Lung (tissue), 12 donors: ENCODE results near the gene RCOR3. TPM values are rescaled to one million over a fixed set of nuclear protein-coding genes. Genes with fewer than 3 reads are reported as not detected.

Experiments used
- ATAC-seq: fragments of 200-7000 bp; cut with Tn5 transposase; one replicate; pipeline ENCODE4 v1.9.1; 2020; ENCODE audit warnings: moderate number of reproducible peaks; ENCODE audit not compliant: insufficient read depth, low FRiP score
- DNase-seq, 3 donors: peaks; one replicate each; pipeline ENCODE4 v3.0.0-alpha.2; 2013 to 2017
- H3K27ac ChIP-seq, 2 donors: one replicate each; pipeline ENCODE4 v1.5.1; 2013; ENCODE audit warnings: mild to moderate bottlenecking in 2 of 2, moderate library complexity in 2 of 2, control low read depth in 1 of 2, inconsistent platforms in 1 of 2, low read depth in 1 of 2, low read length in 1 of 2
- H3K27me3 ChIP-seq, 3 donors: one replicate each; pipeline ENCODE4 v1.5.1; 2013; ENCODE audit warnings: low read length in 2 of 3; ENCODE audit not compliant: control insufficient read depth in 3 of 3, insufficient read depth in 3 of 3
- H3K36me3 ChIP-seq, 4 donors: one replicate each; pipeline ENCODE4 v1.5.1; 2013; ENCODE audit warnings: low read length in 4 of 4, mild to moderate bottlenecking in 1 of 4, moderate library complexity in 1 of 4; ENCODE audit not compliant: control insufficient read depth in 4 of 4, insufficient read depth in 4 of 4
- H3K4me1 ChIP-seq, 5 donors: one replicate each; pipeline ENCODE4 v1.5.1; 2013; ENCODE audit warnings: low read length in 5 of 5, mild to moderate bottlenecking in 2 of 5, moderate library complexity in 1 of 5; ENCODE audit not compliant: control insufficient read depth in 5 of 5, insufficient read depth in 5 of 5
- H3K4me3 ChIP-seq: one replicate; pipeline ENCODE4 v1.5.1; 2013; ENCODE audit warnings: mild to moderate bottlenecking, control low read depth, moderate library complexity
- H3K9ac ChIP-seq, 2 donors: one replicate each; pipeline ENCODE4 v1.5.1; 2013; ENCODE audit warnings: low read length in 2 of 2, control low read depth in 1 of 2; ENCODE audit not compliant: insufficient read depth in 1 of 2
- H3K9me3 ChIP-seq, 4 donors: one replicate each; pipeline ENCODE4 v1.5.1; 2013; ENCODE audit warnings: low read length in 3 of 4, mild to moderate bottlenecking in 1 of 4, moderate library complexity in 1 of 4; ENCODE audit not compliant: control insufficient read depth in 4 of 4, insufficient read depth in 3 of 4
- CTCF ChIP-seq: IDR thresholded peaks from 2 replicates; pipeline ENCODE4 v1.5.1; 2012; ENCODE audit warnings: mild to moderate bottlenecking; ENCODE audit errors: control extremely low read depth, extremely low read depth
- WGBS, 2 donors: extraction: QIAGEN DNeasy Blood & Tissue Kit; methylation state at CpG; one replicate each; pipeline ENCODE4 v1.1.7; 2013; 5-methylcytosine and 5-hydroxymethylcytosine counted together
- polyA plus RNA-seq, 2 donors: library from polyadenylated mRNA; stranded (reverse); fragments of 200-250 nt; gene quantifications; one replicate each; pipeline ENCODE4 v1.2.1, GENCODE V29; 2013
- total RNA-seq, 2 donors: library from RNA; depleted of rRNA in 1 of 2; stranded (reverse); fragments of >200 nt in 1 of 2; gene quantifications; one replicate each; pipeline ENCODE4 v1.2.1, GENCODE V29; 2014 to 2021
- donor health status: control.
- donor health status: control.
- donor health status: Bipolar disorder and iron deficiency.
- donor health status: healthy.
- donor health status: DM: yes; HTN: yes; CAD: no.

The RCOR3 gene
- total and polyA plus RNA-seq, 4 donors, result 16.6 to 102 (median 34.4) TPM

GRCh38 chr1:211332036-211332616 is 73.0 kb downstream of the RCOR3 start:
- no peak for TF ChIP-seq CTCF
- H3K9ac ChIP-seq, result no peak overlapping the region
- ATAC-seq, result no peak
- DNase-seq, result peak in 1 of 3 donors; percentile 25
- no peak overlapping the region for H3K27ac ChIP-seq
- H3K27me3 ChIP-seq, result peaks cover 0 to 2% (median 0%) of the 10 kb centered on the region in 3 donors
- H3K4me3 ChIP-seq, result no peak overlapping the region
- H3K36me3 ChIP-seq, result no peaks in the 10 kb centered on the region
- no peaks in the 10 kb centered on the region for H3K9me3 ChIP-seq
- peaks cover 0 to 12% (median 6%) of the 10 kb centered on the region in 5 donors for H3K4me1 ChIP-seq
- 65 to 72% methylated on average over 3 of the region's 3 CpGs for WGBS, 2 donors

GRCh38 chr1:211332830-211333229 is 73.7 kb downstream of the RCOR3 start:
- 85 to 92% methylated on average over 2 of the region's 2 CpGs for WGBS, 2 donors
- H3K36me3 ChIP-seq, result no peaks in the 10 kb centered on the region
- H3K27me3 ChIP-seq, result peaks cover 0 to 2% (median 0%) of the 10 kb centered on the region in 3 donors
- TF ChIP-seq CTCF, result no peak
- H3K9me3 ChIP-seq, result no peaks in the 10 kb centered on the region
- no peak overlapping the region for H3K9ac ChIP-seq
- DNase-seq (no peak), ATAC-seq (no peak)
- H3K4me1 ChIP-seq, result peaks cover 0 to 7% (median 6%) of the 10 kb centered on the region in 5 donors
- no peak overlapping the region for H3K4me3 ChIP-seq
- no peak overlapping the region for H3K27ac ChIP-seq

- Histone ChIP-seq H3K4me3 (no peak overlapping the region), H3K27ac (no peak overlapping the region), H3K27me3 (peaks cover 0 to 2% (median 0%) of the 10 kb centered on the region in 3 donors), H3K9ac (no peak overlapping the region), H3K36me3 (no peaks in the 10 kb centered on the region), H3K9me3 (no peaks in the 10 kb centered on the region), H3K4me1 (peaks cover 0 to 7% (median 5%) of the 10 kb centered on the region in 5 donors)
- DNase-seq (no peak), ATAC-seq (no peak)
- 84 to 93% methylated on average over 1 of the region's 1 CpG for WGBS, 2 donors
- no peak for TF ChIP-seq CTCF
These were observed 74.7 kb downstream of the RCOR3 start for GRCh38 chr1:211333906-211334305.

- TF ChIP-seq CTCF, result no peak
- peaks cover 0 to 8% (median 5%) of the 10 kb centered on the region in 5 donors for H3K4me1 ChIP-seq
- H3K36me3 ChIP-seq, result no peaks in the 10 kb centered on the region
- no peak overlapping the region for H3K27ac ChIP-seq
- DNase-seq, result no peak
- H3K27me3 ChIP-seq, result no peaks in the 10 kb centered on the region
- no peak overlapping the region for H3K4me3 ChIP-seq
- no peak for ATAC-seq
- H3K9me3 ChIP-seq, result no peaks in the 10 kb centered on the region
- 74 to 87% methylated on average over 4 of the region's 4 CpGs for WGBS, 2 donors
- no peak overlapping the region for H3K9ac ChIP-seq
These were observed 75.8 kb downstream of the RCOR3 start for GRCh38 chr1:211334986-211335385.
